Endodermal cell (in vitro differentiated cells): ENCODE measurements around the gene KIF6. TPM values are rescaled to one million over a fixed set of nuclear protein-coding genes. Genes with fewer than 3 reads are reported as not detected.

Experiments
- DNase-seq: peaks from one replicate; pipeline ENCODE4 v3.0.0-alpha.2; 2017
- H3K27ac ChIP-seq: 2 replicates; pipeline ENCODE4 v1.5.1; 2013; ENCODE audit warnings: mild to moderate bottlenecking, low read depth, low read length, moderate library complexity
- H3K27me3 ChIP-seq: 2 replicates; pipeline ENCODE4 v1.6.1; 2013; ENCODE audit warnings: mild to moderate bottlenecking, low read length, moderate library complexity; ENCODE audit not compliant: insufficient read depth, control insufficient read depth, poor library complexity, severe bottlenecking
- H3K36me3 ChIP-seq: 2 replicates; pipeline ENCODE4 v1.7.0; 2013; ENCODE audit warnings: mild to moderate bottlenecking, low read length, moderate library complexity; ENCODE audit not compliant: control insufficient read depth, insufficient read depth
- H3K4me1 ChIP-seq: one replicate; pipeline ENCODE4 v1.7.0; 2013; ENCODE audit warnings: low read length; ENCODE audit not compliant: control insufficient read depth, insufficient read depth
- H3K4me3 ChIP-seq: 2 replicates; pipeline ENCODE4 v1.5.1; 2013; ENCODE audit warnings: mild to moderate bottlenecking, low read length, moderate library complexity
- H3K9ac ChIP-seq: 2 replicates; pipeline ENCODE4 v1.6.1; 2013; ENCODE audit warnings: mild to moderate bottlenecking, low read length, moderate library complexity; ENCODE audit not compliant: poor library complexity, severe bottlenecking; ENCODE audit errors: extremely low read depth
- H3K9me3 ChIP-seq: 2 replicates; pipeline ENCODE4 v1.6.1; 2013; ENCODE audit warnings: mild to moderate bottlenecking, low read length, moderate library complexity; ENCODE audit not compliant: control insufficient read depth
- H3K27ac Mint-ChIP-seq: 2 replicates; pipeline ENCODE4 v1.8.0; 2020; ENCODE audit warnings: mixed read lengths
- H3K27me3 Mint-ChIP-seq: 2 replicates; pipeline ENCODE4 v1.8.0; 2021; ENCODE audit warnings: mild to moderate bottlenecking, mixed read lengths; ENCODE audit not compliant: insufficient read depth
- H3K36me3 Mint-ChIP-seq: 2 replicates; pipeline ENCODE4 v1.8.0; 2020; ENCODE audit warnings: low read depth, mixed read lengths
- H3K4me1 Mint-ChIP-seq: 2 replicates; pipeline ENCODE4 v1.8.0; 2020; ENCODE audit warnings: mixed read lengths
- H3K4me3 Mint-ChIP-seq: 2 replicates; pipeline ENCODE4 v1.8.0; 2020; ENCODE audit warnings: mild to moderate bottlenecking, moderate library complexity, mixed read lengths
- H3K9me3 Mint-ChIP-seq: 2 replicates; pipeline ENCODE4 v1.8.0; 2020; ENCODE audit warnings: mild to moderate bottlenecking, mixed read lengths
- WGBS, 2 experiments: methylation state at CpG; one replicate each; pipeline versions ENCODE4 v1.1.5 to v1.1.7; 2013; ENCODE audit warnings: missing lambda C conversion rate in 2 of 2, mixed read lengths in 1 of 2; ENCODE audit not compliant: insufficient coverage in 1 of 2, insufficient read length in 1 of 2; 5-methylcytosine and 5-hydroxymethylcytosine counted together
- total RNA-seq, 2 donors: library from RNA; stranded (reverse); fragmentation: NEBNext Ultra II Directional in 1 of 2; extraction: Animal tissue kit (Norgen Biotek cat#: 25700) in 1 of 2; gene quantifications; 2 replicates in 1 of 2; 3 replicates in 1 of 2; pipeline ENCODE4 v1.2.1, GENCODE V29; 2021
- TF ChIP-seq, protein P1 (sequence below): fragments of 200-600 bp; sonication (generic); conservative IDR thresholded peaks from 2 replicates; pipeline ENCODE4 v1.5.0; 2021; ENCODE audit warnings: antibody characterized with exemption, mild to moderate bottlenecking

The KIF6 gene
- total RNA-seq, 2 donors from 2014 or later, result 0.62 to 1.1 TPM

DNA sequence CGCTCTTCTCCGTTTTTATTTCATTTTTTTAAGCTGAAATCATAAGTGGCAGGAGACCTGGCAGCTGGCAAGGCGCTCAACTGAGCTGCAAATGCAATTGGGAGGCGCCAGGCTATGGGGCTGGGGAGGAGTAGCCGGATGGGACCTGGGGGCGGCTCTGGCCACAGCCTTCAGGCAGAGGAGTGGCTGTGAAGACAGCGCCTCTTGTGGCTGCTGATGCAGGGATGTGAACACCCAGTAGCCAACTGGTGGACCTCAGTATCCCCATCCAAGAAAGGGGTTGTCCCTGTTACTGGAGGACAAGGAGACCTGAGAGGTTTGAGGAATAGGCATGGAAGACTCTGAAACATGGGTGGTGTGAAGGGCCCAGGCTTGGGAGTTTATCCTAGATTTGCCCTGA is 423.6 kb downstream of the KIF6 start:
- H3K4me1 Mint-ChIP-seq, result peaks cover 11% of the 10 kb centered on the region

DNA sequence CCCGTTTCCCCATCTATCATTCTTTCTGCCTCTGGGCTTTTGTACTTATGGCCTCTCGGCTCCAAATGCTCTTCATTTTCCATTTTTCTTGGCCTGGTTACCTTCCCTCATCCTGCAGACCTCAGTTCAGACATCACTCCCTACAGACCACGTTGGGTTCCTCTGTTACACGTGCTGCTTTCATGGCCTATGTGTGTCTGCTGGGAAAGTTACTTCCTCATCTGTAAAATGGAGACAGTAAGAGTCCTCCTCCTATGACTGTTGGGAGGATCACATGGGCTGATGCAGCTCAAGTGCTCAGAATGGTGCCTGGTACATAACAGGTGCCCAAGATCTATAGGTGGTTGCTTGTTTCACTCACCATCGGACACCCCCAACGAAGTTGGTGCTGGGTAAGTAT is 424.5 kb downstream of the KIF6 start:
- Mint-ChIP-seq H3K36me3 (no peaks in the 10 kb centered on the region), H3K9me3 (no peaks in the 10 kb centered on the region), H3K4me3 (no peak overlapping the region), H3K27me3 (peaks cover 10% of the 10 kb centered on the region), H3K4me1 (peaks cover 11% of the 10 kb centered on the region), H3K27ac (no peak overlapping the region)
- H3K4me1 ChIP-seq, result no peaks in the 10 kb centered on the region
- DNase-seq, result no peak
- TF ChIP-seq, protein P1, sequence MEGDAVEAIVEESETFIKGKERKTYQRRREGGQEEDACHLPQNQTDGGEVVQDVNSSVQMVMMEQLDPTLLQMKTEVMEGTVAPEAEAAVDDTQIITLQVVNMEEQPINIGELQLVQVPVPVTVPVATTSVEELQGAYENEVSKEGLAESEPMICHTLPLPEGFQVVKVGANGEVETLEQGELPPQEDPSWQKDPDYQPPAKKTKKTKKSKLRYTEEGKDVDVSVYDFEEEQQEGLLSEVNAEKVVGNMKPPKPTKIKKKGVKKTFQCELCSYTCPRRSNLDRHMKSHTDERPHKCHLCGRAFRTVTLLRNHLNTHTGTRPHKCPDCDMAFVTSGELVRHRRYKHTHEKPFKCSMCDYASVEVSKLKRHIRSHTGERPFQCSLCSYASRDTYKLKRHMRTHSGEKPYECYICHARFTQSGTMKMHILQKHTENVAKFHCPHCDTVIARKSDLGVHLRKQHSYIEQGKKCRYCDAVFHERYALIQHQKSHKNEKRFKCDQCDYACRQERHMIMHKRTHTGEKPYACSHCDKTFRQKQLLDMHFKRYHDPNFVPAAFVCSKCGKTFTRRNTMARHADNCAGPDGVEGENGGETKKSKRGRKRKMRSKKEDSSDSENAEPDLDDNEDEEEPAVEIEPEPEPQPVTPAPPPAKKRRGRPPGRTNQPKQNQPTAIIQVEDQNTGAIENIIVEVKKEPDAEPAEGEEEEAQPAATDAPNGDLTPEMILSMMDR, result no peak
- no peaks in the 10 kb centered on the region for H3K36me3 ChIP-seq
- WGBS, 2 experiments, result 90 to 97% methylated on average over 5 to 6 of the region's 6 CpGs
- no peak overlapping the region for H3K4me3 ChIP-seq
- no peaks in the 10 kb centered on the region for H3K27me3 ChIP-seq
- no peaks in the 10 kb centered on the region for H3K9me3 ChIP-seq
- no peak overlapping the region for H3K27ac ChIP-seq
- no peak overlapping the region for H3K9ac ChIP-seq

More for the DNA sequence above, 423.6 kb downstream of the KIF6 start:
- TF ChIP-seq, protein P1, result peak; percentile 82
- Histone ChIP-seq H3K27me3 (no peaks in the 10 kb centered on the region), H3K27ac (no peak overlapping the region), H3K4me3 (no peak overlapping the region), H3K9me3 (no peaks in the 10 kb centered on the region), H3K36me3 (no peaks in the 10 kb centered on the region), H3K4me1 (no peaks in the 10 kb centered on the region), H3K9ac (no peak overlapping the region)
- Mint-ChIP-seq H3K36me3 (no peaks in the 10 kb centered on the region), H3K9me3 (no peaks in the 10 kb centered on the region), H3K4me3 (no peak overlapping the region), H3K27ac (no peak overlapping the region), H3K27me3 (peaks cover 12% of the 10 kb centered on the region)
- DNase-seq, result peak; percentile 87
- 67 to 71% methylated on average over 3 to 7 of the region's 7 CpGs for WGBS, 2 experiments

DNA sequence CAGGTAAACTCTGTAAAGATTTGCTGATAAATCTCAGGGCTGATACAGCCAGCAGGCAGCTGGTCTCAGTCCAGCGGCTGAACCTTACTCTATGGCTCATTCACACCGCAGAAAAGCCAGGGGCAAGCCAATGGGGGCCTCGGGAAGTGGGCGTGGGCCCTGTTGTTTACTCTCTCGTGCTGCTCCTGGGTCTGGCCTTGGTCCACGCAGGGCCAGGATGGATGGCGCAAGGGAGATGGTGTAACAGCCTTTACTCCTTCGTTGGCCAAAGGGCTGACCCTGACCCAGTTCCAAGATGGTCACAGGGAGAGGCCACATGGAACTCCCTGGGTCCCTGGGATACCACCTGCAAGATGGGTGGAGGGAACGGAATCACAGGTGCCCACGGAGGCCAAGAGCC is 427.1 kb downstream of the KIF6 start:
- no peaks in the 10 kb centered on the region for H3K4me1 ChIP-seq
- H3K36me3 Mint-ChIP-seq, result no peaks in the 10 kb centered on the region
- H3K4me1 Mint-ChIP-seq, result peaks cover 10% of the 10 kb centered on the region
- no peaks in the 10 kb centered on the region for H3K27me3 ChIP-seq
- no peak overlapping the region for H3K4me3 Mint-ChIP-seq
- H3K9me3 Mint-ChIP-seq, result no peaks in the 10 kb centered on the region
- no peak overlapping the region for H3K27ac Mint-ChIP-seq
- peaks cover 2% of the 10 kb centered on the region for H3K27me3 Mint-ChIP-seq
- no peak overlapping the region for H3K27ac ChIP-seq
- H3K36me3 ChIP-seq, result no peaks in the 10 kb centered on the region
- TF ChIP-seq, protein P1, result no peak
- H3K9me3 ChIP-seq, result no peaks in the 10 kb centered on the region
- no peak overlapping the region for H3K9ac ChIP-seq
- no peak overlapping the region for H3K4me3 ChIP-seq
- DNase-seq, result no peak
- 86 to 92% methylated on average over 7 to 10 of the region's 10 CpGs for WGBS, 2 experiments
